ENCODE results near the gene HCAR2. TPM values are rescaled to one million over a fixed set of nuclear protein-coding genes. Genes with fewer than 3 reads are reported as not detected.
"Not testable (repeated sequence)": the region's sequence is repeated elsewhere in the genome, so short reads cannot be mapped to it uniquely, and the experiment has no call there.

Gene HCAR2
- total RNA-seq (under 1 TPM in 1 of 4 donors, not detected in 3; 0.36 TPM), polyA plus RNA-seq (under 1 TPM; 0.60 to 0.98 (median 0.92) TPM)

DNA sequence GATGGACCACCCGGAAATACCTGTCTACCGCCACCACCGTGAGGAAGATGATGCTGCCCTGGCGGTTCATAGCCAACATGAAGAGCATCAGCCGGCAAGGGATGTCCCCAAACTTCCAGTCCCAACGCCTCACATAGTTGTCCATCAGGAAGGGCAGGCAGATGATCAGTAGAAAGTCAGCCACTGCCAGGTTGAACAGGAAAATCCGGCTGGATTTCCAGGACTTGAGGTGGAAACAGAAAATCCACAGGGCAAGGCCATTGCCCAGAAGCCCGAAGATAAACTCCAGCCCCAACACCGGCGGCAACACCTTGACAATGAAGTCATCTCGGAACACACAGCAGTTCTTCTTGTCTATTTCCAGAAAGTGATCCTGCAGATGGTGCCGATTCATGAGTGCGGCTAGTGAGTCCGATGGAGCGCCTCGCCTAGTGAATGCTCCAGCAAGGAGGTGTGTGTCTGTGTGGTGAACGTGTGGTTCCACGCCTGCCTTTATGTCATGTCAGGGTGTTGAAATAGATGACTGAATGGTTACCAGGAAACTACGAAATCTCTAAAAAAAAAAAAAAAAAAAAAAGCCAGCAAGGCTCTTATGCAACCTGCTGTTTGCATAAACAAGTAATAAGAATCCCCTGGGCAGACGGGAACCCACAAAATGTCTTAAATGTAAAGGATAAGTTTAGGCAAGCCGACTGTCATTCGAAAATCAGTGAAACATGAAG, at the start of gene HCAR2:
Gene HCAR2, minus strand, starts transcription at position 468 of the 722 bp plus-strand sequence. Its CDS starts 74 bp downstream, at position 394.
- H3K9me3 ChIP-seq; intact Hi-C loops (cut with DNase I); DNase-seq; H3K27ac ChIP-seq; H3K4me3 ChIP-seq; H3K27me3 ChIP-seq; H3K36me3 ChIP-seq; H3K4me1 ChIP-seq: not testable (repeated sequence)
- WGBS, 2 donors = 86 to 88% methylated on average over 22 of the region's 22 CpGs

DNA sequence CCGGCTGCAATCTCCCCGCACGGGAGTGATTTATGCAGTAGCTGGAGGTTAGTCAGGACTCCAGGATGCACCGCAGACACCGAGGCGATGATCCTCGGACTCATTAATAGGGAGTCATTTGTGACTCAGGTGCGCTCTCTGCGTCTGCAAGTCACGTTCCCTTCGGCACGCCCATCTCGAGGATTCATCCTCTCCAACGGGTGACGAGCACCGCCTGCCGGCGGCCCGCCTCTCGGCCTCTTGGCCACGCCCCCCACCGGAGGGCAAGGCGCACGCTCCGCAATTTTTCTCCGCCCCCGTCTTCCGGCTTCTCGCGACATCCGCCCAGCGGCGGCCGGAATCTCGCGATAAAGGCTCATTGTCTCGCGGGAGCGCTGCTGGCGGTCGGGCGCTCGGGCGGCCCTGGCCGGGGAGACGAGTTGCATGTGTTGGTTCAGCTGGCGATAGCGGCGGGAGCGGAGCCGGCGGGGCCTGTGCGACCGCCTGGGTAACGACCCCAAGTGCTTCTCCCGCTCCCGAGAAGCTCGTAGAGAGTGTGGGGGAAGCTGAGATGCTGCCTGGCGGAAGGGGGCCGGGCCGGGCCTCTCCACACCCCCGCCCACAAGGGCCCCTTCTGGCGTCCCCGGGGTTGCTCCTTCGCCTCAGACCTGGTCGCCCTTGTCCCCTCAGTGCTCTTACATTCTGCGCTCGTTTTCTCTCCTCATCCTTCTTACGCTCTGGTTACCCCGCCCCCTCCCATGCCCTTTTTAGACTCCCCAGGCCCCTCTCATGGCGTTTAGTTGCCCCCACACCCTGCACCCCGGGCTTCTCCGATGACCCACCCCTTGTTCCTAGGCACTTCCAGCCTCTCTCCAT, 49.5 kb upstream of the HCAR2 start, which contains the start of gene DENR:
Gene DENR, plus strand, starts transcription at position 361 of the 855 bp plus-strand sequence. CDS start 878 bp downstream, outside the sequence.
- Histone ChIP-seq H3K9me3 (no peaks in the 10 kb centered on the region), H3K4me3 (peak within 1 kb of the TSS; percentile 79 to 94 (median 86)), H3K27me3 (no peaks in the 10 kb centered on the region), H3K4me1 (peaks cover 0 to 20% (median 16%) of the 10 kb centered on the region in 4 donors), H3K36me3 (peaks cover 4 to 21% (median 13%) of the 10 kb centered on the region in 4 donors), H3K27ac (peak within 1 kb of the TSS; percentile 79 to 89 (median 83))
- 0 to 1% methylated on average over 73 of the region's 73 CpGs for WGBS, 2 donors
- TF ChIP-seq POLR2A (IDR thresholded peaks at IDR 0.05) (peak; percentile 37 to 82), POLR2AphosphoS5 (IDR thresholded peaks at IDR 0.05) (peak; percentile 77 to 95 (median 87)), EP300 (IDR thresholded peaks at IDR 0.05) (peak in 1 of 4 donors; percentile 78)
- TF ChIP-seq, protein P1, sequence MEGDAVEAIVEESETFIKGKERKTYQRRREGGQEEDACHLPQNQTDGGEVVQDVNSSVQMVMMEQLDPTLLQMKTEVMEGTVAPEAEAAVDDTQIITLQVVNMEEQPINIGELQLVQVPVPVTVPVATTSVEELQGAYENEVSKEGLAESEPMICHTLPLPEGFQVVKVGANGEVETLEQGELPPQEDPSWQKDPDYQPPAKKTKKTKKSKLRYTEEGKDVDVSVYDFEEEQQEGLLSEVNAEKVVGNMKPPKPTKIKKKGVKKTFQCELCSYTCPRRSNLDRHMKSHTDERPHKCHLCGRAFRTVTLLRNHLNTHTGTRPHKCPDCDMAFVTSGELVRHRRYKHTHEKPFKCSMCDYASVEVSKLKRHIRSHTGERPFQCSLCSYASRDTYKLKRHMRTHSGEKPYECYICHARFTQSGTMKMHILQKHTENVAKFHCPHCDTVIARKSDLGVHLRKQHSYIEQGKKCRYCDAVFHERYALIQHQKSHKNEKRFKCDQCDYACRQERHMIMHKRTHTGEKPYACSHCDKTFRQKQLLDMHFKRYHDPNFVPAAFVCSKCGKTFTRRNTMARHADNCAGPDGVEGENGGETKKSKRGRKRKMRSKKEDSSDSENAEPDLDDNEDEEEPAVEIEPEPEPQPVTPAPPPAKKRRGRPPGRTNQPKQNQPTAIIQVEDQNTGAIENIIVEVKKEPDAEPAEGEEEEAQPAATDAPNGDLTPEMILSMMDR (IDR thresholded peaks at IDR 0.05) = peak in 3 of 4 experiments; percentile 35 to 47 (median 46)
- intact Hi-C loops (cut with DNase I) = loop anchor here (1.0 to 10.0 kb wide), 3 partner anchors 116 to 882 kb away; partner anchors contain the start of genes EIF2B1, GTF2H3 and KNTC1
- DNase-seq = peak; percentile 99

DNA sequence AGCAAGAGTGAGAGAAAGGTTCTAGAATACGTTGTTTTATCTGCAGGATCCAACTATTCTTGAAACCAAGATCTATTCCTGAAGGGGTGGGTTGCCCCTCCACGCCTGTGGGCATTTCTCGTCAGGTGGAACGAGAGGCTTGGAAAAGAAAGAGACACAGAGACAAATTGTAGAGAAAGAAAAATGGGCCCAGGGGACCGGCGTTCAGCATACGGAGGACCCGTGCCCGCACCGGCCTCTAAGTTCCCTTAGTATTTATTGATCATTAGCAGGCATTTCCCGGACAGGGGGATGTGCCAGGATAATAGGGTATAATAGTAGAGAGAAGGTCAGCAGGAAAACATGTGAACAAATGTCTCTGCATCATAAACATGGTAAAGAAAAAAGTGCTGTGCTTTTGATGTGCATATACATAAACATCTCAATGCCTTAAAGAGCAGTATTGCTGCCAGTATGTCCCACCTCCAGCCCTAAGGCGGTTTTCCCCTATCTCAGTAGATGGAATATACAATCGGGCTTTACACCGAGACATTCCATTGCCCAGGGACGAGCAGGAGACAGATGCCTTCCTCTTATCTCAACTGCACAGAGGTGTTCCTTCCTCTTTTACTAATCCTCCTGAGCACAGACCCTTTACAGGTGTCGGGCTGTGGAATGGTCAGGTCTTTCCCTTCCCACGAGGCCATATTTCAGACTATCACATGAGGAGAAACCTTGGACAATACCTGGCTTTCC, 47.8 kb upstream of the HCAR2 start:
- not testable (repeated sequence) for H3K4me3 ChIP-seq, H3K27me3 ChIP-seq, H3K27ac ChIP-seq, DNase-seq, H3K36me3 ChIP-seq, H3K9me3 ChIP-seq
- peaks cover 0 to 20% (median 16%) of the 10 kb centered on the region in 4 donors for H3K4me1 ChIP-seq
- WGBS, 2 donors = 78 to 85% methylated on average over 17 of the region's 17 CpGs
- intact Hi-C loops (cut with DNase I) = loop anchor here (10.0 kb wide), 1 partner anchor 884 kb away; the partner anchor contains the start of genes EIF2B1 and GTF2H3

DNA sequence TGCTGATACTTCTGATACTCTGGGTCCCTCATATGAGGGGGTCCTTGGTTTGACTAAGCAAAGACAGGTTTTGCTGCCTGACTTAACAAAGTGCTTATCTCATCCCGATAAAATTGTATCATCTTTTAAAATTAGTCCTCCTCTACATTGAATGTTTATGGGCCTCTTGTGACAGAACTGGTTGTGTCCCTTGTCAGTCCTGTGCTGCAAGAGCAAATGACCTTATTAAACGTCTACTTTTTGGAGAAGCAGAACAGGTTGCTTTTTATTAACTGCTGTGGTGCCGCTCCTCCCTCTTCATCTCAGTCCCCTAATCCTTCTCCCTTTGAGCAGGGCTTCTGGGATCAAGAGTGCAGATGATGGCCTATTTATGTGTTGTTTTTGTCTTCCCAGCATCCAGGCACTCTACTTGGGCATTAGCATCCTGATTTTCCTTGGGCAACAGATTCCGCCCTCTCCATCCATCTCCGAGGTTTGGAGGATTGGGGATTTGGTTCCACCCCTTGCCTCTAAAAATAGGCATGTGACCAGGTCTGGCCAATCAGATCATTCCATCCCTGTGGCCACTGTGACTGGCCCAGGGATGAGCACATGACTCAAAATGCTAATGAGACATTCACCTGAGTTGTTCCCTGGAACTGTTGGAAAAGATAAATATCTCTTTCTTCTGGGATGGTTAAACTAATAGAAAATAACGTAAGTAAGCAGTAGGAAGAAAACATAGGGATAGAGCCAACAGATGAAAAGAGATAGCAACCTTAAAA, 46.6 kb upstream of the HCAR2 start:
- intact Hi-C loops (cut with DNase I) = loop anchor here (10.0 kb wide), 1 partner anchor 885 kb away; the partner anchor contains the start of genes EIF2B1 and GTF2H3
- H3K4me1 ChIP-seq = peaks cover 0 to 20% (median 16%) of the 10 kb centered on the region in 4 donors
- 67 to 78% methylated on average over 6 of the region's 6 CpGs for WGBS, 2 donors
- peaks cover 0 to 5% (median 2%) of the 10 kb centered on the region in 4 donors for H3K36me3 ChIP-seq
- TF ChIP-seq POLR2A (IDR thresholded peaks at IDR 0.05) (no peak), POLR2AphosphoS5 (IDR thresholded peaks at IDR 0.05) (no peak), EP300 (IDR thresholded peaks at IDR 0.05) (no peak)
- TF ChIP-seq, protein P1 (IDR thresholded peaks at IDR 0.05) = no peak
- no peaks in the 10 kb centered on the region for H3K27me3 ChIP-seq
- H3K27ac ChIP-seq = no peak overlapping the region
- no peak for DNase-seq
- no peaks in the 10 kb centered on the region for H3K9me3 ChIP-seq
- no peak overlapping the region for H3K4me3 ChIP-seq

All from sigmoid colon (tissue), 7 donors.